ENCODE results near the gene UBTF.

The UBTF gene

GRCh38 chr17:44176671-44177501, 42.6 kb downstream of the UBTF start:
- WGBS = 97% methylated on average over 54 of the region's 54 CpGs
- no peaks in the 10 kb centered on the region for H3K27me3 ChIP-seq (ENCODE audit: insufficient read depth, low read length)
- H3K4me3 ChIP-seq (ENCODE audit: low read length) = no peak overlapping the region
- no peak overlapping the region for H3K27ac ChIP-seq (ENCODE audit: low read depth, low read length)
- peaks cover 37% of the 10 kb centered on the region for H3K36me3 ChIP-seq (ENCODE audit: insufficient read depth, low read length)
- no peaks in the 10 kb centered on the region for H3K4me1 ChIP-seq (ENCODE audit: insufficient read depth, low read length)
- H3K9ac ChIP-seq (ENCODE audit: low read depth, low read length) = no peak overlapping the region
- peaks cover 3% of the 10 kb centered on the region; the same call in 1 of the 2 replicates for H3K9me3 ChIP-seq (ENCODE audit: insufficient read depth, low read depth, low read length)

GRCh38 chr17:44176257-44176656, 43.2 kb downstream of the UBTF start:
- no peaks in the 10 kb centered on the region for H3K27me3 ChIP-seq (ENCODE audit: insufficient read depth, low read length)
- WGBS = 92% methylated on average over 1 of the region's 1 CpG
- no peak overlapping the region for H3K4me3 ChIP-seq (ENCODE audit: low read length)

GRCh38 chr17:44174427-44174826, 45.0 kb downstream of the UBTF start:
- Histone ChIP-seq H3K27ac (ENCODE audit: low read depth, low read length) (no peak overlapping the region), H3K4me3 (ENCODE audit: low read length) (no peak overlapping the region), H3K36me3 (ENCODE audit: insufficient read depth, low read length) (peaks cover 32% of the 10 kb centered on the region), H3K9me3 (ENCODE audit: insufficient read depth, low read depth, low read length) (no peaks in the 10 kb centered on the region), H3K9ac (ENCODE audit: low read depth, low read length) (no peak overlapping the region), H3K27me3 (ENCODE audit: insufficient read depth, low read length) (no peaks in the 10 kb centered on the region), H3K4me1 (ENCODE audit: insufficient read depth, low read length) (peaks cover 13% of the 10 kb centered on the region)
- WGBS = 86% methylated on average over 2 of the region's 2 CpGs

More at GRCh38 chr17:44176257-44176656, 43.2 kb downstream of the UBTF start:
- Histone ChIP-seq H3K27ac (ENCODE audit: low read depth, low read length) (no peak overlapping the region), H3K36me3 (ENCODE audit: insufficient read depth, low read length) (peaks cover 32% of the 10 kb centered on the region), H3K9me3 (ENCODE audit: insufficient read depth, low read depth, low read length) (no peaks in the 10 kb centered on the region), H3K9ac (ENCODE audit: low read depth, low read length) (no peak overlapping the region), H3K4me1 (ENCODE audit: insufficient read depth, low read length) (no peaks in the 10 kb centered on the region)

GRCh38 chr17:44171931-44172455, 47.5 kb downstream of the UBTF start:
- Histone ChIP-seq H3K27ac (ENCODE audit: low read depth, low read length) (no peak overlapping the region), H3K4me1 (ENCODE audit: insufficient read depth, low read length) (peaks cover 16% of the 10 kb centered on the region), H3K9ac (ENCODE audit: low read depth, low read length) (no peak overlapping the region), H3K4me3 (ENCODE audit: low read length) (no peak overlapping the region), H3K27me3 (ENCODE audit: insufficient read depth, low read length) (no peaks in the 10 kb centered on the region), H3K36me3 (ENCODE audit: insufficient read depth, low read length) (peaks cover 15% of the 10 kb centered on the region), H3K9me3 (ENCODE audit: insufficient read depth, low read depth, low read length) (no peaks in the 10 kb centered on the region)
- 90% methylated on average over 17 of the region's 17 CpGs for WGBS

GRCh38 chr17:44170499-44171201, 48.8 kb downstream of the UBTF start, which contains the start of gene ASB16:
ASB16 (plus strand) TSS chr17:44170704; CDS start chr17:44170790, 86 bp downstream.
- Histone ChIP-seq H3K4me1 (ENCODE audit: insufficient read depth, low read length) (peaks cover 16% of the 10 kb centered on the region), H3K27ac (ENCODE audit: low read depth, low read length) (peak within 1 kb of the TSS; percentile 67; the same call in 1 of the 2 replicates), H3K9ac (ENCODE audit: low read depth, low read length) (no peak within 1 kb of the TSS), H3K4me3 (ENCODE audit: low read length) (peak within 1 kb of the TSS; percentile 22), H3K27me3 (ENCODE audit: insufficient read depth, low read length) (no peaks in the 10 kb centered on the region), H3K36me3 (ENCODE audit: insufficient read depth, low read length) (peaks cover 4% of the 10 kb centered on the region; the same call in 1 of the 2 replicates), H3K9me3 (ENCODE audit: insufficient read depth, low read depth, low read length) (no peaks in the 10 kb centered on the region)
- 60% methylated on average over 21 of the region's 21 CpGs for WGBS

GRCh38 chr17:44170135-44170498, 49.4 kb downstream of the UBTF start:
- Histone ChIP-seq H3K4me3 (ENCODE audit: low read length) (peak overlapping the region; percentile 22; the same call in 1 of the 2 replicates), H3K4me1 (ENCODE audit: insufficient read depth, low read length) (peaks cover 16% of the 10 kb centered on the region), H3K27ac (ENCODE audit: low read depth, low read length) (peak overlapping the region; percentile 67; the same call in 1 of the 2 replicates), H3K36me3 (ENCODE audit: insufficient read depth, low read length) (no peaks in the 10 kb centered on the region), H3K9ac (ENCODE audit: low read depth, low read length) (no peak overlapping the region), H3K9me3 (ENCODE audit: insufficient read depth, low read depth, low read length) (no peaks in the 10 kb centered on the region), H3K27me3 (ENCODE audit: insufficient read depth, low read length) (no peaks in the 10 kb centered on the region)
- WGBS = 80% methylated on average over 5 of the region's 5 CpGs

GRCh38 chr17:44167181-44167861, 52.2 kb downstream of the UBTF start:
- peaks cover 16% of the 10 kb centered on the region for H3K4me1 ChIP-seq (ENCODE audit: insufficient read depth, low read length)
- no peaks in the 10 kb centered on the region for H3K27me3 ChIP-seq (ENCODE audit: insufficient read depth, low read length)
- no peak overlapping the region for H3K27ac ChIP-seq (ENCODE audit: low read depth, low read length)
- H3K9ac ChIP-seq (ENCODE audit: low read depth, low read length) = no peak overlapping the region
- no peak overlapping the region for H3K4me3 ChIP-seq (ENCODE audit: low read length)
- no peaks in the 10 kb centered on the region for H3K9me3 ChIP-seq (ENCODE audit: insufficient read depth, low read depth, low read length)
- WGBS = 92% methylated on average over 7 of the region's 7 CpGs
- peaks cover under 1% of the 10 kb centered on the region; the same call in 1 of the 2 replicates for H3K36me3 ChIP-seq (ENCODE audit: insufficient read depth, low read length)

- WGBS = 100% methylated on average over 1 of the region's 1 CpG
- Histone ChIP-seq H3K9ac (ENCODE audit: low read depth, low read length) (no peak overlapping the region), H3K9me3 (ENCODE audit: insufficient read depth, low read depth, low read length) (no peaks in the 10 kb centered on the region), H3K4me1 (ENCODE audit: insufficient read depth, low read length) (peaks cover 3% of the 10 kb centered on the region; the same call in 1 of the 2 replicates), H3K36me3 (ENCODE audit: insufficient read depth, low read length) (peaks cover 23% of the 10 kb centered on the region), H3K27ac (ENCODE audit: low read depth, low read length) (no peak overlapping the region), H3K4me3 (ENCODE audit: low read length) (no peak overlapping the region), H3K27me3 (ENCODE audit: insufficient read depth, low read length) (no peaks in the 10 kb centered on the region)
Observed at GRCh38 chr17:44164476-44164875, 55.0 kb downstream of the UBTF start.

- no peak overlapping the region for H3K4me3 ChIP-seq (ENCODE audit: low read length)
- no peak overlapping the region for H3K27ac ChIP-seq (ENCODE audit: low read depth, low read length)
- H3K27me3 ChIP-seq (ENCODE audit: insufficient read depth, low read length) = no peaks in the 10 kb centered on the region
- H3K9me3 ChIP-seq (ENCODE audit: insufficient read depth, low read depth, low read length) = no peaks in the 10 kb centered on the region
- peaks cover 56% of the 10 kb centered on the region for H3K36me3 ChIP-seq (ENCODE audit: insufficient read depth, low read length)
- WGBS = 93% methylated on average over 15 of the region's 15 CpGs
- no peaks in the 10 kb centered on the region for H3K4me1 ChIP-seq (ENCODE audit: insufficient read depth, low read length)
- no peak overlapping the region for H3K9ac ChIP-seq (ENCODE audit: low read depth, low read length)
Observed at GRCh38 chr17:44159519-44160210, 59.8 kb downstream of the UBTF start.

- Histone ChIP-seq H3K9me3 (ENCODE audit: insufficient read depth, low read depth, low read length) (no peaks in the 10 kb centered on the region), H3K4me1 (ENCODE audit: insufficient read depth, low read length) (no peaks in the 10 kb centered on the region), H3K36me3 (ENCODE audit: insufficient read depth, low read length) (peaks cover 70% of the 10 kb centered on the region), H3K4me3 (ENCODE audit: low read length) (no peak overlapping the region), H3K9ac (ENCODE audit: low read depth, low read length) (no peak overlapping the region), H3K27me3 (ENCODE audit: insufficient read depth, low read length) (no peaks in the 10 kb centered on the region), H3K27ac (ENCODE audit: low read depth, low read length) (no peak overlapping the region)
- WGBS = 86% methylated on average over 2 of the region's 2 CpGs
Observed at GRCh38 chr17:44155488-44155887, 64.0 kb downstream of the UBTF start.
